HepG2 (cell line): ENCODE results near the gene ZBTB46. TPM values are rescaled to one million over a fixed set of nuclear protein-coding genes. Genes with fewer than 3 reads are reported as not detected.

Experiments
- ATF1 ChIP-seq: IDR thresholded peaks from 2 replicates; pipeline ENCODE4 v1.6.1; 2016; ENCODE audit warnings: mild to moderate bottlenecking, control low read depth
- ATF7-NPFF ChIP-seq: sonication (generic); formaldehyde crosslinking; IDR thresholded peaks from 2 replicates; pipeline ENCODE4 v1.8.1; 2023; ENCODE audit warnings: mild to moderate bottlenecking, low read depth, missing genetic modification reagents, moderate library complexity
- BRD4 ChIP-seq: sonication (generic); formaldehyde crosslinking; IDR thresholded peaks from 2 replicates; pipeline ENCODE4 v1.4.0; 2020; ENCODE audit warnings: missing genetic modification reagents
- CEBPG ChIP-seq: IDR thresholded peaks from 2 replicates; pipeline ENCODE4 v1.6.1; 2016
- DPF2 ChIP-seq: sonication (generic); formaldehyde crosslinking; IDR thresholded peaks from 2 replicates; pipeline ENCODE4 v1.4.0; 2020; ENCODE audit warnings: mild to moderate bottlenecking, low read depth, missing genetic modification reagents, borderline replicate concordance
- HDAC6 ChIP-seq: fragments of 200-600 bp; sonication (generic); IDR thresholded peaks from 2 replicates; pipeline ENCODE4 v1.7.0; 2017; ENCODE audit warnings: mild to moderate bottlenecking, antibody characterized with exemption, low read length, low read depth
- IKZF1 ChIP-seq: fragments of 450-650 bp; IDR thresholded peaks from 2 replicates; pipeline ENCODE4 v1.7.1; 2016
- NFRKB ChIP-seq: fragments of 450-650 bp; IDR thresholded peaks from 2 replicates; pipeline ENCODE4 v1.6.1; 2017
- POLR2A ChIP-seq, 2 experiments: IDR thresholded peaks; 2 replicates each; pipeline ENCODE4 v1.6.1; 2011; ENCODE audit warnings: low read depth in 2 of 2, low read length in 2 of 2, mild to moderate bottlenecking in 1 of 2, moderate library complexity in 1 of 2; ENCODE audit not compliant: insufficient read depth in 1 of 2
- POLR2AphosphoS5 ChIP-seq: IDR thresholded peaks from 2 replicates; pipeline ENCODE4 v1.6.1; 2012; ENCODE audit warnings: low read depth, low read length
- TOE1 ChIP-seq: sonication (generic); formaldehyde crosslinking; IDR thresholded peaks from 2 replicates; pipeline ENCODE4 v1.4.0; 2020; ENCODE audit warnings: mild to moderate bottlenecking, missing genetic modification reagents
- XBP1 ChIP-seq: sonication (generic); formaldehyde crosslinking; IDR thresholded peaks from 2 replicates; pipeline ENCODE4 v1.5.0; 2020; ENCODE audit warnings: missing genetic modification reagents
- YY1 ChIP-seq: IDR thresholded peaks from 2 replicates; pipeline ENCODE4 v1.6.1; 2011; ENCODE audit warnings: low read length, low read depth, moderate library complexity, mild to moderate bottlenecking; ENCODE audit not compliant: insufficient read depth, insufficient replicate concordance
- ZNF616 ChIP-seq: sonication (generic); formaldehyde crosslinking; IDR thresholded peaks from 2 replicates; pipeline ENCODE4 v1.5.0; 2020; ENCODE audit warnings: low read depth, mild to moderate bottlenecking, missing genetic modification reagents
- ZNF672 ChIP-seq: sonication (generic); formaldehyde crosslinking; IDR thresholded peaks from 2 replicates; pipeline ENCODE4 v1.8.1; 2022; ENCODE audit warnings: missing genetic modification reagents
- ZNF768 ChIP-seq: sonication (generic); formaldehyde crosslinking; IDR thresholded peaks from 2 replicates; pipeline ENCODE4 v1.4.0; 2020; ENCODE audit warnings: missing genetic modification reagents
- polyA plus RNA-seq, 8 experiments: library from polyadenylated mRNA; depleted of rRNA in 3 of 8; stranded (reverse) in 7 of 8; unstranded in 1 of 8; fragments of >200 nt; fragmentation: Illumina TruSeq in 4 of 8; extraction: Trizol in 4 of 8; gene quantifications; 2 replicates each; pipeline versions ENCODE4 v1.2.1 to v1.2.3, GENCODE V29; 2011 to 2016; ENCODE audit warnings: low read depth in 4 of 8, missing spikeins in 1 of 8, mixed read lengths in 1 of 8; ENCODE audit not compliant: insufficient read depth in 1 of 8
- total RNA-seq, 5 experiments: library from RNA; depleted of rRNA; stranded (reverse); fragments of >200 nt; fragmentation: Illumina TruSeq; extraction: Trizol; gene quantifications; 2 replicates each; pipeline ENCODE4 v1.2.3, GENCODE V29; 2016; ENCODE audit warnings: low read depth in 1 of 5
- TF ChIP-seq, protein P1 (sequence below): sonication (generic); formaldehyde crosslinking; IDR thresholded peaks from 2 replicates; pipeline ENCODE4 v1.9.0; 2022; ENCODE audit warnings: low read depth, missing genetic modification reagents
- TF ChIP-seq, protein P2 (sequence below): sonication (generic); formaldehyde crosslinking; IDR thresholded peaks from 2 replicates; pipeline ENCODE4 v1.4.0; 2020; ENCODE audit warnings: missing genetic modification reagents
- TF ChIP-seq, protein P3 (sequence below): sonication (generic); formaldehyde crosslinking; IDR thresholded peaks from 2 replicates; pipeline ENCODE4 v1.4.0; 2020; ENCODE audit warnings: missing genetic modification reagents; ENCODE audit errors: not compliant biosample characterization
- TF ChIP-seq, protein P4 (sequence below): sonication (generic); formaldehyde crosslinking; IDR thresholded peaks from 2 replicates; pipeline ENCODE4 v1.8.0; 2022; ENCODE audit warnings: mild to moderate bottlenecking, missing genetic modification reagents
- TF ChIP-seq, protein P5 (sequence below): sonication (generic); formaldehyde crosslinking; IDR thresholded peaks from 2 replicates; pipeline ENCODE4 v1.5.1; 2020; ENCODE audit warnings: missing genetic modification reagents, mild to moderate bottlenecking, borderline replicate concordance
- TF ChIP-seq, protein P6 (sequence below), 2 experiments: fragments of 450-650 bp in 1 of 2; sonication (generic) in 1 of 2; formaldehyde crosslinking; IDR thresholded peaks; 2 replicates each; pipeline versions ENCODE4 v1.5.0 to v1.8.0; 2020 to 2022; ENCODE audit warnings: mild to moderate bottlenecking in 1 of 2, missing genetic modification reagents in 1 of 2

Gene ZBTB46
- total and polyA plus RNA-seq, 2 of the 13 experiments (the other 11 are each of a cell fraction or from before 2014, with no cell fraction given), result 1.6 to 13.5 TPM

DNA sequence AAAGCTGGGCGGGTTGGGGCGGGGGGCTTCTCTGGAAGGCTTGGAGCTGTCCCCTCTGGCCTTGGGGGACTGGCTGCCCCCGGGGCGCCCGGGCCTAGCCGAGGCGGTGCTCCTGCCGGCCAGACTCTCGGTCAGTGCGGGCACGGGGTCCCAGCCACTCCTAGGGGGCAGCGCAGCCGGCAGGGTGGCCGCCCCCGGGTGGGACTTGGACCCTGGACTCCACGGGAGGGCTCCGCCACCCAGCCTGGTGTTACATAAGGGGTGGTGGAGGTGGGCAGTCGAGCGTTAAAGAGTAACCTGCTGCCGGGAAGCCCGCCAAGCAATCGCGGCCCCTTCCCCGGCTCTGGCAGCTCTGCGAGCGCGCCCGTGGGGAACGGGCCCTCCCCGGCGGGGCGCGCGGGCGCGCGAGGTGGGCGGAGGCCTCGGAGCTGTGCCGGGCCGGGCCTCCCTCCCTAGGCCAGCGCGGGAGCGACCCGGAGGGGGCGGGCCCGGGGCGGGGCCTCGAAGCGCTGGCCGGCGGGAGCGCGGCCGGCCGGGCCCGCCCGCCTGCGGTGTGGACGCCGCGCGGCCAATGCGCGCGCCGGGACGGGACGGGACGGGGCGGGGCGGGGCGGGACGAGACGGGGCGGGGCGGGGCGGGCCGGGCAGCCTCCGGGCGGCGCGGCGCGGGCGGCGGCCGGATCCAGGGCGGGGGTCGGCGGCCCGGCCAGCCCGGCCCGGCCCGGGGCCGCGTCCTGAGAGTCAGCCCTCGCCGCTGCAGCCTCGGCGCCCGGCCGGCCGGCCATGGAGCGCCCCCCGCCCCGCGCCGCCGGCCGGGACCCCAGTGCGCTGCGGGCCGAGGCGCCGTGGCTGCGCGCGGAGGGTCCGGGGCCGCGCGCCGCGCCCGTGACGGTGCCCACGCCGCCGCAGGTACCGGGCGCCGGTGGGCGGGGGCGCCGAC is 91.7 kb downstream of the ZBTB46 start, which contains the start of gene SLC2A4RG (continued):
- TF ChIP-seq YY1 (peak; percentile 76), ATF1 (CRISPR knock-in tag) (no peak), ZNF616 (peak; percentile 91; the same call in 1 of the 2 replicates), ATF7-NPFF (peak; percentile 97), HDAC6 (no peak), NFRKB (no peak), POLR2AphosphoS5 (peak; percentile 77), BRD4 (CRISPR knock-in tag) (peak; percentile 88), ZNF672 (CRISPR knock-in tag) (no peak), ZNF768 (peak; percentile 62; the same call in 1 of the 2 replicates), IKZF1 (no peak), DPF2 (CRISPR knock-in tag) (peak; percentile 65; the same call in 1 of the 2 replicates), POLR2A (IDR thresholded peaks at IDR 0.05; ENCODE audit: insufficient read depth in 1 of 2, low read depth in 2 of 2, low read length in 2 of 2) (peak in 1 of 2 experiments; percentile 54; a peak in 2 of 4 replicates), XBP1 (CRISPR knock-in tag) (peak; percentile 72; the same call in 1 of the 2 replicates), CEBPG (CRISPR knock-in tag) (peak; percentile 78), TOE1 (CRISPR knock-in tag) (peak; percentile 49; the same call in 1 of the 2 replicates)
- TF ChIP-seq, protein P1, sequence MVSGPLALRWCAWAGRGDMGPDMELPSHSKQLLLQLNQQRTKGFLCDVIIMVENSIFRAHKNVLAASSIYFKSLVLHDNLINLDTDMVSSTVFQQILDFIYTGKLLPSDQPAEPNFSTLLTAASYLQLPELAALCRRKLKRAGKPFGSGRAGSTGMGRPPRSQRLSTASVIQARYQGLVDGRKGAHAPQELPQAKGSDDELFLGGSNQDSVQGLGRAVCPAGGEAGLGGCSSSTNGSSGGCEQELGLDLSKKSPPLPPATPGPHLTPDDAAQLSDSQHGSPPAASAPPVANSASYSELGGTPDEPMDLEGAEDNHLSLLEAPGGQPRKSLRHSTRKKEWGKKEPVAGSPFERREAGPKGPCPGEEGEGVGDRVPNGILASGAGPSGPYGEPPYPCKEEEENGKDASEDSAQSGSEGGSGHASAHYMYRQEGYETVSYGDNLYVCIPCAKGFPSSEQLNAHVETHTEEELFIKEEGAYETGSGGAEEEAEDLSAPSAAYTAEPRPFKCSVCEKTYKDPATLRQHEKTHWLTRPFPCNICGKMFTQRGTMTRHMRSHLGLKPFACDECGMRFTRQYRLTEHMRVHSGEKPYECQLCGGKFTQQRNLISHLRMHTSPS, result peak; percentile 94
- TF ChIP-seq, protein P2, sequence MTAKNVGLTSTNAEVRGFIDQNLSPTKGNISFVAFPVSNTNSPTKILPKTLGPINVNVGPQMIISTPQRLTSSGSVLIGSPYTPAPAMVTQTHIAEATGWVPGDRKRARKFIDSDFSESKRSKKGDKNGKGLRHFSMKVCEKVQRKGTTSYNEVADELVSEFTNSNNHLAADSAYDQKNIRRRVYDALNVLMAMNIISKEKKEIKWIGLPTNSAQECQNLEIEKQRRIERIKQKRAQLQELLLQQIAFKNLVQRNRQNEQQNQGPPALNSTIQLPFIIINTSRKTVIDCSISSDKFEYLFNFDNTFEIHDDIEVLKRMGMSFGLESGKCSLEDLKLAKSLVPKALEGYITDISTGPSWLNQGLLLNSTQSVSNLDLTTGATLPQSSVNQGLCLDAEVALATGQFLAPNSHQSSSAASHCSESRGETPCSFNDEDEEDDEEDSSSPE (CRISPR knock-in tag), result peak; percentile 92
- TF ChIP-seq, protein P3, sequence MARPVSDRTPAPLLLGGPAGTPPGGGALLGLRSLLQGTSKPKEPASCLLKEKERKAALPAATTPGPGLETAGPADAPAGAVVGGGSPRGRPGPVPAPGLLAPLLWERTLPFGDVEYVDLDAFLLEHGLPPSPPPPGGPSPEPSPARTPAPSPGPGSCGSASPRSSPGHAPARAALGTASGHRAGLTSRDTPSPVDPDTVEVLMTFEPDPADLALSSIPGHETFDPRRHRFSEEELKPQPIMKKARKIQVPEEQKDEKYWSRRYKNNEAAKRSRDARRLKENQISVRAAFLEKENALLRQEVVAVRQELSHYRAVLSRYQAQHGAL (CRISPR knock-in tag), result peak; percentile 97
- TF ChIP-seq, protein P4, sequence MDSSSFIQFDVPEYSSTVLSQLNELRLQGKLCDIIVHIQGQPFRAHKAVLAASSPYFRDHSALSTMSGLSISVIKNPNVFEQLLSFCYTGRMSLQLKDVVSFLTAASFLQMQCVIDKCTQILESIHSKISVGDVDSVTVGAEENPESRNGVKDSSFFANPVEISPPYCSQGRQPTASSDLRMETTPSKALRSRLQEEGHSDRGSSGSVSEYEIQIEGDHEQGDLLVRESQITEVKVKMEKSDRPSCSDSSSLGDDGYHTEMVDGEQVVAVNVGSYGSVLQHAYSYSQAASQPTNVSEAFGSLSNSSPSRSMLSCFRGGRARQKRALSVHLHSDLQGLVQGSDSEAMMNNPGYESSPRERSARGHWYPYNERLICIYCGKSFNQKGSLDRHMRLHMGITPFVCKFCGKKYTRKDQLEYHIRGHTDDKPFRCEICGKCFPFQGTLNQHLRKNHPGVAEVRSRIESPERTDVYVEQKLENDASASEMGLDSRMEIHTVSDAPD (CRISPR knock-in tag), result peak; percentile 60; the same call in 1 of the 2 replicates
- TF ChIP-seq, protein P5, sequence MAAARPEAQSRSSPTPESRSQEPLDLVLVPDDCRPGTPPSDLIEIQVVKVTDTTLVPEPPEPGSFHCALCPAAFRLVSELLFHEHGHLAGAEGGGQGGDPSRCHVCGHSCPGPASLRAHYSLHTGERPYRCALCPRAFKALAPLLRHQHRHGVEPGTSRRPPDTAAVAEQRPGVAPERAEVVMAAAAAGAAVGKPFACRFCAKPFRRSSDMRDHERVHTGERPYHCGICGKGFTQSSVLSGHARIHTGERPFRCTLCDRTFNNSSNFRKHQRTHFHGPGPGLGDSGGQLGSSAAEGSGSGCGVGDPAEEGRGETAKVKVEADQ (CRISPR knock-in tag), result no peak; the same call in 1 of the 2 replicates
- TF ChIP-seq, protein P6, sequence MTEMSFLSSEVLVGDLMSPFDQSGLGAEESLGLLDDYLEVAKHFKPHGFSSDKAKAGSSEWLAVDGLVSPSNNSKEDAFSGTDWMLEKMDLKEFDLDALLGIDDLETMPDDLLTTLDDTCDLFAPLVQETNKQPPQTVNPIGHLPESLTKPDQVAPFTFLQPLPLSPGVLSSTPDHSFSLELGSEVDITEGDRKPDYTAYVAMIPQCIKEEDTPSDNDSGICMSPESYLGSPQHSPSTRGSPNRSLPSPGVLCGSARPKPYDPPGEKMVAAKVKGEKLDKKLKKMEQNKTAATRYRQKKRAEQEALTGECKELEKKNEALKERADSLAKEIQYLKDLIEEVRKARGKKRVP (CRISPR knock-in tag; IDR thresholded peaks at IDR 0.05), result peak in 1 of 2 experiments; percentile 72; a peak in 2 of 4 replicates
